EH (cell line): ENCODE results near the gene JADE2.
"Not testable (repeated sequence)": the region's sequence is repeated elsewhere in the genome, so short reads cannot be mapped to it uniquely, and the experiment has no call there.

Source experiments
- DNase-seq: peaks from one replicate; pipeline ENCODE4 v3.0.0-alpha.2; 2015; ENCODE audit warnings: low read depth

Gene JADE2

DNA sequence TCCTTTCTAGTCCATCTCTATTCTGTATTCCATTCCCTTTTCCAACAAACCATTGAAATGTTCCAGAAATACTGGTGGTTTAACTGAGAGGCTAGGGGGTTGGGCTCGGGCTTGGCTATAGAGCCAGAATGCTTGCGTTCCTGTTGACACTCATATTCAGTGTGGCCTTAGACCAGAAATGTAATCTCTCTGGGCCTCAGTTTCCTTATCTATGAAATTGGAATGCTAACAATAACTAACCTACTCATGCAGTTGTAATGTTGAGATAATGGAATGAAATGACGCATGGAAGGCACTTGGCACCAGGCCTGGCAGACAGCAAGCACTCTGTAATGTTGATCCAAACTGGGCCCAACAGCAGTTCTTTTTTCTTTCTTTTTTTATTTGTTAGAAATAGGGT, 26.8 kb downstream of the JADE2 start:
- DNase-seq = peak; percentile 97

- not testable (repeated sequence) for DNase-seq
Observed at GRCh38 chr5:134552716-134553115, 27.2 kb downstream of the JADE2 start.

DNA sequence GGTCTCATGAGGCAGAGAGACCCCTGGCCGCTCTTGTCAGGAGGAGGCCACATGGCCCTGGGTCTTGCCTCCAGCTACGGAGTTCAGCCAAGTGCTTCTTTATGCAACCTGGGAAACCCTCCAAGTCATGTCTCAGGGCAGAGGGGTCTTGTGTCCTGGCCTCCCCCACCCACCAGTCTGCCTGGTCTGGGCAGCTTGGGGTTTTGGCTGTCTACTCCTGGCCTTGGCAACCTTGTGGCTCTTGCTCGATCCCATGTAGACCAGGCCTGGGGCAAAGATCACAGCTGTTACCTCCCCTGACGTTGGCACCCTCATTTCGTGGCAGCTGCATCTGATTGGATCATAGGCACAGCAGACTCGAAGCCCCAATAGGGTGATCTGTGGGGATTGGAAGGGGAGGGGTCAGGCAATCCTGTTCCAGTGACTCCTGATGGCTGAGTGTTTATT, 28.4 kb downstream of the JADE2 start:
- peak; percentile 44 for DNase-seq

DNA sequence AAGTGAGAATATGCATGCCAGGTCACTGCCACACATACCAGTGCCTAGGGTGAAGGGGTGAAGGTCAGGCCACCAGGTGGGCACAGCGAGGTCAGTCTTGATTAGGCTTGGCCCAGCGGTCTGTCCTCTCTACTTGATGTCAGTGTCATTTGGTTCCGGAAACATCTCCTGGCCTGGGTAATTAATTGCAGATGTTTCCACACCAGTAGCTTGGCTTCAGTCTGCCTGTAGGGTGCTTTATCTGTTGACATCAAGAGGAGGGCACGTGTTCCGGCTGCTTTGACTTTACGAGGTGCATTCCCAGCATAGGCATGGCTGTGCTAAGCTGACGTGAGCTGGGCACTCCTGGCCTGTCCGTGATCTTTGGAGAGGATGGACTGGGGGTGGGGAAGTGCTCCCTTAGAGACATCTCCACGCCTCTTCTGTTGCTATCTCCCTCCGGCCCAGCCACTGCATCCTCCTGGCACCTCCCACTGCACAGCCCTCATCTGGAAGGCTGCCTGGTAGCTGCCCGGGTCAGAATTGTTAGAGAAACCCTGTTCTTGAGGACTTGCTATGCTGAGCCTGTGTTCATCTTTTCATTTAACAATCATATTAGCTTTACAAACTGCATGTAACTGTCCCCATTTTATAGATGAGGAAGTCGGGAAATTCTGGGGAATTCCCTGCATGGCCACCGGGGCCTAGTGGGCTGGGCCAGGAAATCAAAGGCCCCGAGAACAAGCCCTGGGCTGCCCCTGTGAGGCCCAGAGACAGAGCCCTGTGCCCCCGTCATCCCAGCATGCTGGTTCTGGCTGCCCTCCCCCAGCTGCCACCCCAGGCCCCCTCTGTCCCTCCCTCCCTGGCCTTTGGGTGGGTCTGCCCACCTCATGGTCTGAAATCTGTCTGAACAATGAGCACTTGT, 29.1 kb downstream of the JADE2 start:
- DNase-seq = peak; percentile 100

DNA sequence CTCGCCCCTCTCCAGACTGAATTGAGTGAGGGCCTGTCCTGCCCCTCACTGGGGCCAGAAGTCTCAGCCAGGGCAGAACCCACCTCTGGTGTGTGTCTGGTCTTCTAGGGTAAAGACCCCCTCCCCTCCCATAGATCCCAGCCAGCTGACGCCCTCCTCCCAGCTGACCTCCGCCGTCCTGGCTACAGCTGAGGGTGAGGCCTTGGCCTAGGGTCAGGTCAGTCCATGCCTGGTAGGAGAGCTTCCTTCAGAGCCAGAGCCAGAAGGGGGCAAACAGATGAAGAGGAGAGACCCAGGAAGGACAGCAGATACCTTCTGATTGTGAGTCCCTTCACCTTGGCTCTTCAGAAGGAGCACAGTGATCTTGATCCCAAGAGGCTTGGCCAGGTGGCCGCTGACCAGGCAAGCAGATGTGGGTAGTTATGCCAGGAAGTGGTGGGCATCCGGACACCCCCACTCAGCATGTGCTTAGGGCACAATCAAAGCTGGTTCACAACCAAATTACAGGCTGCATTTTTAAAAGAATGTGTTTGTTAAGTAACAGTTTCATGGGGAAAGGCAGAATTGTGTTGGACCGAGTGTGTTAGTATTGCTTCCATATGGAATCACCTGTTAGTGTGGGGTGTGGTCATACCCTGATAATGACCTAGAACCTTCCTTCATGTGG, 29.9 kb downstream of the JADE2 start:
- no peak for DNase-seq

DNA sequence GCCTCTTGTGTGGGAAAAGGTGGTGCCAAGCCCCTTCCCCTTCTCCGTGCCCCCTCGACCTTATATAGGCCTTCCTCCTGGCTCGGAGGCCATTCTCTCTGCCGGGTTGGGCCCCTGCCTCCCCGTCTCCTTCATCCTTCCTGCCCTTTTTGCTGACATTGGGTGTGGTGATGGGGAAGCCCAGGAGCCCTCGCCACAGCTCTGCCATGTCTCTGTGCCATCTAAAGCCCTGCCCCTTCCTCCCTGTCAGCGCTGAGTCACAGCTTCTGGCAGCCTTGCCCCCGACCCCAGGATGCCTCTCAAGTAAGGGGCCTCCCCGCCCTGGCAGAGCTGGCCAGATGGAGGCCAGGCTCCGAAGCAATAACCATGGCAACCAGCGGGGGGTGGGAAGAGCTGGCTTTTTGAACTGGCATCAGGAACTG, 30.4 kb downstream of the JADE2 start:
- peak; percentile 80 for DNase-seq

GRCh38 chr5:134556588-134556987, 31.1 kb downstream of the JADE2 start:
- not testable (repeated sequence) for DNase-seq

GRCh38 chr5:134556994-134557393, 31.5 kb downstream of the JADE2 start:
- DNase-seq = no peak

GRCh38 chr5:134559672-134560071, 34.2 kb downstream of the JADE2 start:
- DNase-seq = no peak

DNA sequence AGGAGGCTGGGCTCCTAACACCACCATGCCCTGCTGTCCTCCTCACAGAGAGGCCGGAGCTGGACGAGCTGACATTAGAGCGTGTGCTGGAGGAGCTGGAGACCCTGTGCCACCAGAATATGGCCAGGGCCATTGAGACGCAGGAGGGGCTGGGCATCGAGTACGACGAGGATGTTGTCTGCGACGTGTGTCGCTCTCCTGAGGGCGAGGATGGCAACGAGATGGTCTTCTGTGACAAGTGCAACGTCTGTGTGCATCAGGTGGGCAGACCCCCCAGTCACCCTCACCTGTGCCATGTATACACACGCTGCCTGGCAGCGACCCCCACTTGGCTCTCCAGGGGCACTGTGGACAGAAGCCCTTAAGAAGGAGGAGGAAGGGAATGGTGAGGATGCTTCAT, 35.2 kb downstream of the JADE2 start:
- DNase-seq = no peak

DNA sequence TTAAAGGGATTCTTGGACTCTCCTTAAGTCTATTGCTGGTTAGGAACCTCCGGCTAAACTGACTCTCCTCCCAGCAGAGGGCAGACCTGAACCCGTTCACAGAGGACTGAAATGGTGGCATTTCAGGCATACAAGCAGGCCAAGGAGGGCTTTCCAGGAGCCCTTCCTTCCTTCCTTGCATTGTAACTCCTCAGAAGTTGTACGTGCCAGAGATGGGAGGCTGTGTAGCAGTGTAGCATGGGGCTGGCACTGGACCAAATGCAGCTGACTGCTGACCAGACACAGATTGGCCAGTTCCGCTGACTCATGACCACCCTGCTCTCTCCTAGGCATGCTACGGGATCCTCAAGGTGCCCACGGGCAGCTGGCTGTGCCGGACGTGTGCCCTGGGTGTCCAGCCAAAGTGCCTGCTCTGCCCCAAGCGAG, 36.4 kb downstream of the JADE2 start:
- DNase-seq = peak; percentile 68

DNA sequence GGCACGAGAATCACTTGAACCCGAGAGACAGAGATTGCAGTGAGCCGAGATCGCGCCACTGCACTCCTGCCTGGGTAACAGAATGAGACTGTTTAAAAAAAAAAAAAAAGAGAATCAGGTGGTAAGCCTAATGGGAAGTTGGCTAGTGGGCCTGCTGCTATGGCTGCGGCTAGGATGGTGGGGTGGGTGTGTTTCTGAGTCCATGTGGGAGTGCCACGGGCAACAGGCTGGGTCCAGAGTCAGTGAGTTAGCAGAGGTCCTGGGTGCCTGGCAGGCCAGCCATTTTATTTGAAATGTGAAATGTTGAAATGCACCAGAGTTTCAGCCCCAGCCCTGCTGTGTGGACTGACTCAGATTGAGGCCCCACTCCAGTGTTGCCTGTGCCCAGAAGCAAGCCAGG, 37.8 kb downstream of the JADE2 start:
- DNase-seq = no peak

- DNase-seq = no peak
Observed at GRCh38 chr5:134563962-134564361, 38.5 kb downstream of the JADE2 start.

GRCh38 chr5:134564396-134564795, 38.9 kb downstream of the JADE2 start:
- DNase-seq = no peak

DNA sequence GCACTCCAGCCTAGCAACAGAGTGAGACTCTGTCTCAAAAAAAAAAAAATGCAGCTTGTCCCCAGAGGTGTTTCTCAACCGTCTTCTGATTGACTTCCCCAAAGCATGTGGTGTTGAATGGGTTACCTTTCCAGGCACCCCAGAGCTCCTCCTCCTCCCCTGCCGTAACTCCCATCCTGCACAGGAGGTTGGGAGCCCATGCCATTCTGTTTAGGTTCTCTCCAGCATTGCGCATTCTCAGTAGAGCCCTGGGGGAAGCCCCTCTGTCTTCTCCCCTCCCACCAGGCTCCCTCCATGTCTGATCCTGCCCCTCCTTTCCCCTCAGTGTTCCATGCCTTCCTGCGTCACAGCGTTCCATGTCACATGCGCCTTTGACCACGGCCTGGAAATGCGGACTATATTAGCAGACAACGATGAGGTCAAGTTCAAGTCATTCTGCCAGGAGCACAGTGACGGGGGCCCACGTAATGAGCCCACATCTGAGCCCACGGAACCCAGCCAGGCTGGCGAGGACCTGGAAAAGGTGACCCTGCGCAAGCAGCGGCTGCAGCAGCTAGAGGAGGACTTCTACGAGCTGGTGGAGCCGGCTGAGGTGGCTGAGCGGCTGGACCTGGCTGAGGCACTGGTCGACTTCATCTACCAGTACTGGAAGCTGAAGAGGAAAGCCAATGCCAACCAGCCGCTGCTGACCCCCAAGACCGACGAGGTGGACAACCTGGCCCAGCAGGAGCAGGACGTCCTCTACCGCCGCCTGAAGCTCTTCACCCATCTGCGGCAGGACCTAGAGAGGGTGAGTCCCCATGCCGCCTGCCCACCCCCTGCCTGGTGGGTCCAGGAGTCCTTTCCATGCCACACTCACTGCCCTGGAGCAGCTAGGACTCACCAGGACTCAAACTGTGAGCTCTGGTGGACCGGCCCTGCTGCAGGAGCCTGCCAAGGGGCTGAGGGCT, 40.6 kb downstream of the JADE2 start:
- DNase-seq = no peak

DNA sequence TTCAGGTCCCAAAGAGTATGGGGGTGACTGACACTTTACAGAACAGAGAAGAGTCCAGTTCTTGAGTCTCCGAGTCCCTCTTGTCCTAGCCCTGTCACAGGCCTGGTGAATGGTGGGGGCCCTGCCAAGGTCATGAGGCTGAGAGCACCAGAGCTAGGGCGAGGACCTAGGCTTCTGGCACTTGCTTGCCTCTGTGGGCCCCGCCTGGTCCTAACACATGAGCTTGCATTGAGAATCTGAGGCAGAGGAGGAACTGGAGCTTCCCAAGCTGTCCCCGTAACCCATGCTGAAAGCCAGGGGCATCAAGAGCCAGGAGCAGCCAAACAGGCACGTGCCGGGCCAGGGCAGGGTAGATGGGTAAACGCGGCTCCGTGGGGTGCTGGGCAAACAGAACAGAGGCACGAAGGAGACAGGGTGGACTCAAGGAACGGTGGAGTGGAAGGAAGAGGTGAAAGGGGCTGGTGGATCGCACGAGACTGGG, 41.3 kb downstream of the JADE2 start:
- no peak for DNase-seq

- DNase-seq = peak; percentile 72
Observed at GRCh38 chr5:134567641-134568336, 42.3 kb downstream of the JADE2 start.

DNA sequence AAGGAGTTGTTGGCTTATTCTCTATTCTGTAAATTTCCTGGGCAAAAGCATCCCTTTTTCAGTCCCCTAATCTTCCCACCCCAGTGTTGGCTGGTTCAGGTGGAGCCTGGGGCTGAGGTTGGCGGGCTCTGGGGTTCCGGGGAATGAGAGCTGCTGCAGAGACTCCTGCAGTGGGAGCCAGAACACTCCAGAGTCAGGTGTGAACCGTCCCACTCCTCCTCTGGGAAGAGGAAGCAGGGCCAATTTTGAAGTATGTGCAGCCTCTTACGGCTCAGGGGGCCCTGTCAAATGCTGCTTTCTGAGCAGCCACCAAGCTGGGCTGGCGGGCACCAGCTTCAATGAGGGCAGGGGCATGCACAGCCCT, 42.8 kb downstream of the JADE2 start:
- DNase-seq = no peak

DNA sequence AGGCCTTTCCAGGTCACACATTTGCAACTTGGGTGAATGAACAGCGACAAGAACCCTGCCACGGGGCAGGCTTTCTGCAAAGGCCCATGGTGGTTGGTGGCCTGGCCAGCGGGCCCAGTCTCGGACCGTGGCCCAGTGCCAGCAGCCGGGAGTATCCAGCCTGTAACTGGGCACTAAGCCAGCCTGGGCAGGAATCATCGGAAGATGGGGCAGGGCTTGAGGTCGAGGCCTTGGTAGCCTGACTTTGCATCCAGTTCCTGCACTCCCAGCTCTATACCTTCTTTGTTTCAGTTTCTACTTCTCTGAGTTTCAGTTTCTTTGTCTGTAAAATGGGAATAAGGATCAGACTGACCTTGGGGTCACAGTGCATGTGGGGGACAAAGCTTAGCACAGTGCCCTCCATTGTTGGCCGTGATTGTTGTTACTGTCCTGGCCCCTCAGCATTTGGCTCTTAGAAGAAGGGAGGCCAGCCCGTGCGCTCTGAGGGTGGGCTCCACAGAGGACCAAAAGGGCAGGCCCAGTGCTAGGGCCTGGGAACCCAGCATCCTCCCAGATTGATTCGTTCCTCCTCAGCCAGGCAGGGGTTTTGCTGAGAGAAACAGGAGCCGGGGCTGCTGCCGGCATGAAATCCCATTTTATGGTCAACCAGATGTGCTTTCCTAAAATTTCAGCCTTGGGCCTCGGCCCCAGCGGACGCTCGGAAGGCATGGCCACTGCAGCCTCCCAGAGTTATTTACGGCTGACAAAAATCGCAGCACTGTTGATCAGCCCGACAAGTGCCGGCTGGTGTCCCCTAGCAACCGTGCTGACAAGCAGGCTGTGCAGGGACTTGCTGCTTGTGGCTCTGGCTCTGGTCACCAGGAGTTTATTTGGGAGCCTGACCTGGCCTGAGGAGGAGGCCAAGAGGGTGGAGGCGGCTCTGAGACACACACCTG, 43.6 kb downstream of the JADE2 start:
- peak; percentile 55 for DNase-seq

DNA sequence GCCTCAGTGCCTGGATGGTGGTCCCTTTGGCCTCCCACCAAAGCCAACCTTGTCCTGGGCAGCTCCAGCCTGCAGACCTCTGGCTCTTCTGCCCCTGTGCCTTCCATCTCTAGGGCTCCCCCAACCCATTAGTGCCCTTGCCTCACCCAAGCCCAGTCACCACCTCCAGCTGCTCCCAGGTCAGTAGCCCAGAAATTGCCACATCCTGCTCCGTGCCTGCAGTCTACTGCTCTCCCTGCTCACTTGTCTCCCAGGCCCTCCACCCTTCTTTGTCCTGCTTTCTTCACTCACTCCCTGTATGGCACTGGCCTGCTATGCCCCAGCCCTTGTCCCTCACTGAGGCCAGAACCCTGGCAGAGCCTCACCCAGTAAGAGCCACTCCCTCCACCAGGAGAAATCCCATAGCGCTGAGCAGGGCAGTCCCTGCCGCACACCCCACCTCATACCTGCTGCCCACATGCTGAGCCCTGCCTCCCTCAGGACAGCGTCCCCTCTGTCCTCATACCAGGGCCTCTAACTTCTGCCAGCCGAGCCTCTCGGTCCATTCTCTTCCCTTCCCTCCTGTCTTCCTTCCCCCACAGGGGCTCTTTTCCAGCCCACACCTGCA, 44.4 kb downstream of the JADE2 start:
- DNase-seq = no peak
